ENCODE data around the gene AIF1. TPM values are rescaled to one million over a fixed set of nuclear protein-coding genes. Genes with fewer than 3 reads are reported as not detected.

AIF1 gene
- total RNA-seq, 1 donor from 2014 or later: 78.2 TPM

GRCh38 chr6:31631681-31632278 is 16.7 kb downstream of the AIF1 start:
- no peak overlapping the region for H3K27ac Mint-ChIP-seq
- H3K9me3 Mint-ChIP-seq: no peaks in the 10 kb centered on the region
- no peak overlapping the region for H3K4me3 Mint-ChIP-seq (ENCODE audit: low read depth)
- H3K27me3 Mint-ChIP-seq (ENCODE audit: low read depth): no peaks in the 10 kb centered on the region
- intact Hi-C loops (cut with micrococcal nuclease): no loop called here
- H3K4me1 Mint-ChIP-seq (ENCODE audit: low read depth): peaks cover 4% of the 10 kb centered on the region
- H3K36me3 Mint-ChIP-seq (ENCODE audit: low read depth): peaks cover 94% of the 10 kb centered on the region
- DNase-seq (ENCODE audit: low spot score): no peak

- intact Hi-C loops (cut with micrococcal nuclease): no loop called here
- no peak overlapping the region for H3K27ac Mint-ChIP-seq
- H3K4me1 Mint-ChIP-seq (ENCODE audit: low read depth): peaks cover under 1% of the 10 kb centered on the region
- peaks cover 95% of the 10 kb centered on the region for H3K36me3 Mint-ChIP-seq (ENCODE audit: low read depth)
- H3K4me3 Mint-ChIP-seq (ENCODE audit: low read depth): no peak overlapping the region
- no peak for DNase-seq (ENCODE audit: low spot score)
- H3K27me3 Mint-ChIP-seq (ENCODE audit: low read depth): no peaks in the 10 kb centered on the region
- no peaks in the 10 kb centered on the region for H3K9me3 Mint-ChIP-seq
These were observed 17.4 kb downstream of the AIF1 start for GRCh38 chr6:31632279-31632946.

- DNase-seq (ENCODE audit: low spot score): no peak
- H3K4me1 Mint-ChIP-seq (ENCODE audit: low read depth): no peaks in the 10 kb centered on the region
- H3K27me3 Mint-ChIP-seq (ENCODE audit: low read depth): no peaks in the 10 kb centered on the region
- no peaks in the 10 kb centered on the region for H3K9me3 Mint-ChIP-seq
- intact Hi-C loops (cut with micrococcal nuclease): no loop called here
- H3K4me3 Mint-ChIP-seq (ENCODE audit: low read depth): no peak overlapping the region
- H3K36me3 Mint-ChIP-seq (ENCODE audit: low read depth): peaks cover 91% of the 10 kb centered on the region
- H3K27ac Mint-ChIP-seq: no peak overlapping the region
These were observed 18.4 kb downstream of the AIF1 start for GRCh38 chr6:31633447-31633846.

GRCh38 chr6:31634131-31634530 is 19.1 kb downstream of the AIF1 start:
- Mint-ChIP-seq H3K9me3 (no peaks in the 10 kb centered on the region), H3K4me3 (ENCODE audit: low read depth) (no peak overlapping the region)
- intact Hi-C loops (cut with micrococcal nuclease): no loop called here

GRCh38 chr6:31634969-31635575 is 20.0 kb downstream of the AIF1 start:
- peaks cover 85% of the 10 kb centered on the region for H3K36me3 Mint-ChIP-seq (ENCODE audit: low read depth)

More at GRCh38 chr6:31634131-31634530, 19.1 kb downstream of the AIF1 start:
- DNase-seq (ENCODE audit: low spot score): no peak
- Mint-ChIP-seq H3K4me1 (ENCODE audit: low read depth) (no peaks in the 10 kb centered on the region), H3K27me3 (ENCODE audit: low read depth) (no peaks in the 10 kb centered on the region), H3K36me3 (ENCODE audit: low read depth) (peaks cover 90% of the 10 kb centered on the region), H3K27ac (no peak overlapping the region)

GRCh38 chr6:31636698-31637596 is 21.9 kb downstream of the AIF1 start:
- Mint-ChIP-seq H3K9me3 (no peaks in the 10 kb centered on the region), H3K4me1 (ENCODE audit: low read depth) (peaks cover 6% of the 10 kb centered on the region), H3K27me3 (ENCODE audit: low read depth) (no peaks in the 10 kb centered on the region), H3K27ac (no peak overlapping the region), H3K4me3 (ENCODE audit: low read depth) (no peak overlapping the region), H3K36me3 (ENCODE audit: low read depth) (peaks cover 86% of the 10 kb centered on the region)
- DNase-seq (ENCODE audit: low spot score): no peak
- intact Hi-C loops (cut with micrococcal nuclease): no loop called here

More at GRCh38 chr6:31634969-31635575, 20.0 kb downstream of the AIF1 start:
- Mint-ChIP-seq H3K27me3 (ENCODE audit: low read depth) (no peaks in the 10 kb centered on the region), H3K4me3 (ENCODE audit: low read depth) (no peak overlapping the region), H3K4me1 (ENCODE audit: low read depth) (peaks cover 5% of the 10 kb centered on the region), H3K9me3 (no peaks in the 10 kb centered on the region), H3K27ac (peak overlapping the region; percentile 42)
- intact Hi-C loops (cut with micrococcal nuclease): no loop called here
- DNase-seq (ENCODE audit: low spot score): no peak

GRCh38 chr6:31639043-31639442 is 24.0 kb downstream of the AIF1 start:
- intact Hi-C loops (cut with micrococcal nuclease): no loop called here
- Mint-ChIP-seq H3K9me3 (no peaks in the 10 kb centered on the region), H3K27me3 (ENCODE audit: low read depth) (no peaks in the 10 kb centered on the region), H3K36me3 (ENCODE audit: low read depth) (peaks cover 79% of the 10 kb centered on the region), H3K27ac (peak overlapping the region; percentile 39), H3K4me3 (ENCODE audit: low read depth) (no peak overlapping the region), H3K4me1 (ENCODE audit: low read depth) (peaks cover 6% of the 10 kb centered on the region)
- DNase-seq (ENCODE audit: low spot score): no peak

GRCh38 chr6:31639449-31639861 is 24.4 kb downstream of the AIF1 start:
- peaks cover 6% of the 10 kb centered on the region for H3K4me1 Mint-ChIP-seq (ENCODE audit: low read depth)
- H3K4me3 Mint-ChIP-seq (ENCODE audit: low read depth): no peak overlapping the region
- H3K36me3 Mint-ChIP-seq (ENCODE audit: low read depth): peaks cover 75% of the 10 kb centered on the region
- H3K9me3 Mint-ChIP-seq: no peaks in the 10 kb centered on the region
- peak overlapping the region; percentile 60 for H3K27ac Mint-ChIP-seq
- no peak for DNase-seq (ENCODE audit: low spot score)
- intact Hi-C loops (cut with micrococcal nuclease): no loop called here
- H3K27me3 Mint-ChIP-seq (ENCODE audit: low read depth): no peaks in the 10 kb centered on the region

GRCh38 chr6:31640612-31641011 is 25.6 kb downstream of the AIF1 start:
- Mint-ChIP-seq H3K27me3 (ENCODE audit: low read depth) (no peaks in the 10 kb centered on the region), H3K9me3 (no peaks in the 10 kb centered on the region), H3K4me1 (ENCODE audit: low read depth) (peaks cover 6% of the 10 kb centered on the region), H3K4me3 (ENCODE audit: low read depth) (no peak overlapping the region), H3K27ac (peak overlapping the region; percentile 23), H3K36me3 (ENCODE audit: low read depth) (peaks cover 75% of the 10 kb centered on the region)
- intact Hi-C loops (cut with micrococcal nuclease): no loop called here
- no peak for DNase-seq (ENCODE audit: low spot score)

GRCh38 chr6:31641370-31641769 is 26.3 kb downstream of the AIF1 start:
- Mint-ChIP-seq H3K9me3 (no peaks in the 10 kb centered on the region), H3K4me1 (ENCODE audit: low read depth) (peaks cover 6% of the 10 kb centered on the region), H3K4me3 (ENCODE audit: low read depth) (no peak overlapping the region), H3K36me3 (ENCODE audit: low read depth) (peaks cover 75% of the 10 kb centered on the region), H3K27ac (no peak overlapping the region), H3K27me3 (ENCODE audit: low read depth) (no peaks in the 10 kb centered on the region)
- intact Hi-C loops (cut with micrococcal nuclease): no loop called here
- no peak for DNase-seq (ENCODE audit: low spot score)

- Mint-ChIP-seq H3K36me3 (ENCODE audit: low read depth) (peaks cover 75% of the 10 kb centered on the region), H3K27ac (no peak overlapping the region), H3K4me3 (ENCODE audit: low read depth) (no peak overlapping the region), H3K27me3 (ENCODE audit: low read depth) (no peaks in the 10 kb centered on the region), H3K4me1 (ENCODE audit: low read depth) (peaks cover 6% of the 10 kb centered on the region), H3K9me3 (no peaks in the 10 kb centered on the region)
- intact Hi-C loops (cut with micrococcal nuclease): no loop called here
- DNase-seq (ENCODE audit: low spot score): no peak
These were observed 27.9 kb downstream of the AIF1 start for GRCh38 chr6:31642798-31643570.

GRCh38 chr6:31643818-31644454 is 28.9 kb downstream of the AIF1 start:
- Mint-ChIP-seq H3K4me1 (ENCODE audit: low read depth) (peaks cover 8% of the 10 kb centered on the region), H3K27ac (no peak overlapping the region), H3K27me3 (ENCODE audit: low read depth) (no peaks in the 10 kb centered on the region), H3K36me3 (ENCODE audit: low read depth) (peaks cover 77% of the 10 kb centered on the region), H3K4me3 (ENCODE audit: low read depth) (no peak overlapping the region), H3K9me3 (no peaks in the 10 kb centered on the region)
- intact Hi-C loops (cut with micrococcal nuclease): no loop called here
- DNase-seq (ENCODE audit: low spot score): no peak
